A673 (cell line): ENCODE results near the gene EXOC4. TPM values are rescaled to one million over a fixed set of nuclear protein-coding genes. Genes with fewer than 3 reads are reported as not detected.
A peak's percentile ranks its signal among the peaks of the same experiment; 100 is the strongest.

Source experiments
- BruUV-seq: library from RNA; stranded (reverse); fragments of 400-500 nt; replicated peaks from 2 replicates; lab custom pipeline; 2021; lab: Mats Ljungman, UMichigan
- CTCF ChIA-PET: fragments of 300-600 bp; sonication (Branson Sonifier 250); formaldehyde crosslinking; loops from one replicate; lab custom pipeline; 2022; ENCODE audit warnings: antibody characterized with exemption; lab: Charles Lee
- POLR2A ChIA-PET: fragments of 300-600 bp; sonication (Branson Sonifier 250); formaldehyde crosslinking; loops from one replicate; lab custom pipeline; 2022; ENCODE audit warnings: antibody characterized with exemption; ENCODE audit not compliant: low non-redundant PET; lab: Charles Lee
- DNase-seq: peaks from one replicate; pipeline ENCODE4 v3.0.0-alpha.2; 2015; ENCODE audit warnings: low spot score
- H3K27ac ChIP-seq: fragments of 200-600 bp; sonication (generic); 2 replicates; pipeline ENCODE4 v1.5.1; 2016; ENCODE audit warnings: mixed run types, low read depth, mild to moderate bottlenecking, mixed read lengths, antibody characterized with exemption, low read length; ENCODE audit not compliant: poor library complexity, severe bottlenecking
- H3K27me3 ChIP-seq: fragments of 200-600 bp; sonication (generic); replicated peaks from 2 replicates; pipeline ENCODE4 v1.6.1; 2017; ENCODE audit warnings: mixed run types, low read depth, mild to moderate bottlenecking, mixed read lengths, antibody characterized with exemption, low read length; ENCODE audit not compliant: insufficient read depth, poor library complexity
- H3K36me3 ChIP-seq: fragments of 200-600 bp; sonication (generic); 2 replicates; pipeline ENCODE4 v1.6.1; 2016; ENCODE audit warnings: mixed run types, mild to moderate bottlenecking, mixed read lengths, antibody characterized with exemption, low read length; ENCODE audit not compliant: insufficient read depth, poor library complexity, severe bottlenecking
- H3K4me1 ChIP-seq: fragments of 200-600 bp; sonication (generic); 2 replicates; pipeline ENCODE4 v1.6.1; 2017; ENCODE audit warnings: mixed run types, mild to moderate bottlenecking, mixed read lengths, antibody characterized with exemption, low read length; ENCODE audit not compliant: insufficient read depth, poor library complexity, severe bottlenecking
- H3K4me3 ChIP-seq: fragments of 200-600 bp; sonication (generic); 2 replicates; pipeline ENCODE4 v1.5.1; 2016; ENCODE audit warnings: low read depth, mixed run types, mild to moderate bottlenecking, mixed read lengths, low read length; ENCODE audit not compliant: poor library complexity, severe bottlenecking
- H3K9me3 ChIP-seq: fragments of 200-600 bp; sonication (generic); 2 replicates; pipeline ENCODE4 v1.6.1; 2016; ENCODE audit warnings: mixed run types, low read depth, mild to moderate bottlenecking, mixed read lengths, antibody characterized with exemption, low read length; ENCODE audit not compliant: poor library complexity, severe bottlenecking
- EZH2 ChIP-seq: fragments of 200-600 bp; sonication (generic); IDR thresholded peaks from 2 replicates; pipeline ENCODE4 v1.6.1; 2017; ENCODE audit warnings: borderline replicate concordance, low read depth, mild to moderate bottlenecking, mixed read lengths, antibody characterized with exemption, low read length; ENCODE audit not compliant: poor library complexity, severe bottlenecking
- intact Hi-C: fragments of 100-400 bp; cut with micrococcal nuclease; formaldehyde crosslinking; loops from one replicate; pipeline ENCODE4 v1.10.0; 2022; ENCODE audit not compliant: unreplicated experiment
- total RNA-seq: library from RNA; stranded (reverse); gene quantifications from 2 replicates; pipeline ENCODE4 v1.2.3, GENCODE V29; 2021
- TF ChIP-seq, protein P1 (sequence below): fragments of 300-800, 200-600 bp; sonication (generic); conservative IDR thresholded peaks from 2 replicates; pipeline ENCODE4 v1.5.1; 2017; ENCODE audit warnings: low read depth, mild to moderate bottlenecking, antibody characterized with exemption, low read length, moderate library complexity, mixed read lengths

Gene EXOC4
- total RNA-seq, 1 experiment from 2014 or later = 66.1 TPM

DNA sequence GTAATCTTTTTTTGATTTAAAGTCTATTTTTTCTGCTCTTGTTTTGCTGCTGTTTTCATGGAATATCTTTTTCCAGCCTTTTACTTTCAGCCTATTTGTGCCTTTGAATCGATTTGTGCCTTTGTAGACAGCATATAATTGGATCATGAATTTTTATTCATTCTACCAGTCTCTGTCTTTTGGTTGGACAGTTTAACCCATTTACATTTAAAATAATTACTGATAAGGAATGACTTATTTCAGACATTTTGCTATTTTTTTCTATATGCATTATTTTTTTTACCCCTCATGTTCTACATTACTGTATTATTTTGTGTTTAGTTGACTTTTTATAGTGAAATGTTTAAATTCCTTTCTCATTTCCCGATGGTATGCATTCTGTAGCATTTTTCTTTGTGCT, 99.6 kb downstream of the EXOC4 start:
- POLR2A ChIA-PET = no interaction called here
- TF ChIP-seq, protein P1, sequence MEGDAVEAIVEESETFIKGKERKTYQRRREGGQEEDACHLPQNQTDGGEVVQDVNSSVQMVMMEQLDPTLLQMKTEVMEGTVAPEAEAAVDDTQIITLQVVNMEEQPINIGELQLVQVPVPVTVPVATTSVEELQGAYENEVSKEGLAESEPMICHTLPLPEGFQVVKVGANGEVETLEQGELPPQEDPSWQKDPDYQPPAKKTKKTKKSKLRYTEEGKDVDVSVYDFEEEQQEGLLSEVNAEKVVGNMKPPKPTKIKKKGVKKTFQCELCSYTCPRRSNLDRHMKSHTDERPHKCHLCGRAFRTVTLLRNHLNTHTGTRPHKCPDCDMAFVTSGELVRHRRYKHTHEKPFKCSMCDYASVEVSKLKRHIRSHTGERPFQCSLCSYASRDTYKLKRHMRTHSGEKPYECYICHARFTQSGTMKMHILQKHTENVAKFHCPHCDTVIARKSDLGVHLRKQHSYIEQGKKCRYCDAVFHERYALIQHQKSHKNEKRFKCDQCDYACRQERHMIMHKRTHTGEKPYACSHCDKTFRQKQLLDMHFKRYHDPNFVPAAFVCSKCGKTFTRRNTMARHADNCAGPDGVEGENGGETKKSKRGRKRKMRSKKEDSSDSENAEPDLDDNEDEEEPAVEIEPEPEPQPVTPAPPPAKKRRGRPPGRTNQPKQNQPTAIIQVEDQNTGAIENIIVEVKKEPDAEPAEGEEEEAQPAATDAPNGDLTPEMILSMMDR = no peak
- no peak for TF ChIP-seq EZH2
- CTCF ChIA-PET = no interaction called here
- H3K36me3 ChIP-seq = no peaks in the 10 kb centered on the region
- intact Hi-C loops = no loop called here
- no peak overlapping the region for H3K27ac ChIP-seq
- DNase-seq = no peak
- H3K9me3 ChIP-seq = peaks cover 14% of the 10 kb centered on the region
- peaks cover 22% of the 10 kb centered on the region for H3K4me1 ChIP-seq
- no peaks in the 10 kb centered on the region for H3K27me3 ChIP-seq
- H3K4me3 ChIP-seq = no peak overlapping the region
- no TSS peak for BruUV-seq

DNA sequence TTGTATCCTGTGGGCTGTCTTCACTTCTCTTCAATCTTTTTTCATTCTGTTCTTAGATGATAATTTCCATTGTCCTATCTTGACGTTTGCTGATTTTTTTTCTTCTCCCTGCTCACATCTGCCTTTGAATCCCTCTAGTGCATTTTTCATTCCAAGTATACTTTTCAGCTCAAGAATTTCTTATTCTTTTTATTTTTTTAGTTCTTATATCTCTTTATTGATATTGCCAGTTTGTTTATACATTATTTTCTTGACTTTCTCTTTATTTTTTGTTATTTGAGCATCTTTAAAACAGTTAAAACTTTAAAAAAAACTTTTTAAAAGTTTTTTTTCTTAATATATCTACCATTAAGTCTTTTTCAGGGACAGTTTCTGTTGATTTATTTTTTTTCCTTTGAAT, 100.9 kb downstream of the EXOC4 start:
- Histone ChIP-seq H3K4me3 (no peak overlapping the region), H3K9me3 (peaks cover 14% of the 10 kb centered on the region), H3K27ac (peak overlapping the region; percentile 72), H3K4me1 (peaks cover 27% of the 10 kb centered on the region), H3K36me3 (no peaks in the 10 kb centered on the region), H3K27me3 (no peaks in the 10 kb centered on the region)
- ChIA-PET CTCF (no interaction called here), POLR2A (no interaction called here)
- intact Hi-C loops = no loop called here
- no peak for TF ChIP-seq EZH2
- TF ChIP-seq, protein P1 = no peak
- no peak for DNase-seq
- BruUV-seq = no TSS peak

DNA sequence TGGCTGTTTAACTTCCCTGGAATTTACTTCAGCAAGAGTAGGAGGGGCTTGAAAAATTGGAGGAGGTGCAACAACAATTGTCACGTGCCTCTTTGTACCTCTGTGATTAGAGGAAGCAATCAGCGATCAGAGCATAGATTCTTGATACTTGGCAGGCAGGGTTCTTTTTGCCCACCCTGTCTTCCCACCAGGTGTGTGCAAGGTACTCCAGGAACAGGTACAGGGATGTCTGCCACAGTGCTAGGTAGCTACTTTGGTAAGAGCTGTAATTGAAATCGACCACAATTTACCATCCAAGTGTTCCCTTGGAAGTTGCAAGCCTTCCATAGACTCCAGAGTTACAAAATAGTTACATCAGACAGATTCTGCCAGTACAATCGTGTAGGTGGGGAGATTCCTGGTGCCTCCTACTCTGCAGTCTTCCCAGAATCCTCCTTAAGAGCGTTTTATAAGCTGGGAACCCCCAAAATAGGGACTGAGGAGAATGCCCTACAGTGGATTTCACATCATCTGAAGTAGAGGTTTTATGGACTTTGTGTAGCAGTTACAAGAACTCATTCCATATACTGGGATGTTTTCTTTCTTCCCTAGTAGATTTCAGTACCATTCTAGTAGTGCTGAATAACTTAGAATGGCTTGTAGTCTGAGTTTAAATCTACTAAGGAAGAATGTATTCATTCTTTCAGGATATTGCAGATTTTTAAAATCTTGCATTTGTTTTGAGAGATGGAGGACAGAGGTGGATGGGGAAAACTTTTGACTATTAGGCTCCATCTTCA, 101.9 kb downstream of the EXOC4 start:
- Histone ChIP-seq H3K27ac (peak overlapping the region; percentile 72), H3K36me3 (no peaks in the 10 kb centered on the region), H3K4me3 (no peak overlapping the region), H3K27me3 (no peaks in the 10 kb centered on the region), H3K9me3 (peaks cover 14% of the 10 kb centered on the region), H3K4me1 (peaks cover 36% of the 10 kb centered on the region)
- intact Hi-C loops = no loop called here
- ChIA-PET CTCF (no interaction called here), POLR2A (no interaction called here)
- TF ChIP-seq EZH2 = no peak
- TF ChIP-seq, protein P1 = no peak
- peak; percentile 17 for DNase-seq
- BruUV-seq = no TSS peak
